Measurements from ENCODE around the gene ADAMTS9.

Gene ADAMTS9

DNA sequence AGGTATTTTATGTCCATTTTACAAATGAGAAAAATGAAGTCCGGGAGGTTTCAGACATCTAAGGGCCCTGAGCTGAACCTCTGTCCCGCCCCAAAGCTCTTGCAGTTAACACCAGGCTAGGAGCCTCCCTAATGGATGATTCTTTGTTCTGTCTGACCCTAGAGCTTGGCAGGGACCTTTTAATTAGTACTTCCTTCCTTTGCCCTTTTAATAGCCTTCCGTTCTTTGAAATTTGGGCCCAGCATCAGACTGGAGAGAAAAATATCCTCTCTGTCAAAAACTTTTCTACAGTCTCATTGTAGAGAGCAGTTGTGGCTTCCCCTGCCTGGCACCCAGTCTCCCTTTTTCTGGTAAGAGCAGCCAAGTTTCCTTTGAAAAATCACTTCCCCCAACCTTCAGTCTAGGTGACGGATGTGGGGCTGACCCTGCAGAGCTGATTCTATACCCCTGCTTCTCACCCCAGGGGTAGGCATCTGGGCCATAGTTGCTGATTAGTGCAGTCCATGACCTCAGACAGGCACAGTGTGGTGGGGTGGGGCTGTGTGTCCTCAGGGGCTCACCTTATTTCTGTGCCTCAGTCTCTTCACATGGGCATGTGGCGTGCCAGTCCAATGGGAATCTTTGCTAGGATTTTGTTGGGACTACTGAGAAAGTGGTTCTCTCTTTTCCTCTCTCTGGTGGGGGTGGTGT, 220.4 kb downstream of the ADAMTS9 start:
- no peak for DNase-seq
